DND-41 (cell line): ENCODE results near the gene CARD11.

Experiments
- CTCF ChIP-seq: IDR thresholded peaks from 2 replicates; pipeline ENCODE4 v1.5.1; 2012; ENCODE audit warnings: borderline replicate concordance, low read length, moderate library complexity, mild to moderate bottlenecking; ENCODE audit not compliant: poor library complexity, severe bottlenecking; ENCODE audit errors: extremely low read depth
- EZH2 ChIP-seq: IDR thresholded peaks from 3 replicates; pipeline ENCODE4 v1.6.1; 2012; ENCODE audit warnings: borderline replicate concordance, low read depth, mild to moderate bottlenecking, moderate library complexity, low read length, inconsistent platforms; ENCODE audit not compliant: severe bottlenecking

- TF ChIP-seq CTCF (no peak), EZH2 (no peak)
Measured at GRCh38 chr7:3027005-3027845, 16.4 kb downstream of the CARD11 start.
